SK-N-DZ (cell line): ENCODE results near the gene DCP1A.
"Not testable (repeated sequence)": the region's sequence is repeated elsewhere in the genome, so short reads cannot be mapped to it uniquely, and the experiment has no call there.

Source experiments
- DNase-seq: peaks from one replicate; pipeline ENCODE4 v3.0.0-alpha.2; 2015; ENCODE audit warnings: low spot score

Gene DCP1A

DNA sequence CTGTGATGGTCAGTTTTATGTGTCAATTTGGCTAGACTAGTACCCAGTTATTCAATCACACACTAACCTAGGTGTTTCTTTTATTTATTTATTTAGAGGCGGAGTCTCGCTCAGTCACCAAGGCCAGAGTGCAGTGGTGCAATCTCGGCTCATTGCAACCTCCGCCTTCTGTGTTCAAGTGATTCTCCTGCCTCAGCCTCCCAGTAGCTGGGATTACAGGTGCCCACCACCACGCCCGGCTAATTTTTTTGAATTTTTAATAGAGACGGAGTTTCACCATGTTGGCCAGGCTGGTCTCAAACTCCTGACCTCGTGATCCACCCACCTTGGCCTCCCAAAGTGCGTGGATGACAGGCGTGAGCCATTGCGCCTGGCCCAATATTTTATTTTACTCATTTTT is 78.2 kb downstream of the DCP1A start:
- not testable (repeated sequence) for DNase-seq

DNA sequence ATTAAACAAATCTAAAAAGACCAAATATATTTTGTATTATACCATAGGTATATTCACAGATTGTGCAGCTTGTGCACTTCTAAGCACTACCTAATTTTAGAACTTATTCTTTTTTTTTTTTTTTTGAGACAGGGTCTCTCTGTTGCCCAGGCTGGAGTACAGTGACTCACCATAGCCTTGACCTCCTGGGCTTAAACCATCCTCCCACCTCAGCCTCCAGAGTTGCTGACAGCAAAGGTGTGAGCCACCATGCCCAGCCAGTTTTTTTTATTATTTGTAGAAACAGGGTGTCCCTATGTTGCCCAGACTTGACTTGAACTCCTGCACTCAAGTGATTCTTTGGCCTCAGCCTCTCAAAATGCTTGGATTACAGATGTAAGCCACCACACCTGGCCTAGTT is 79.6 kb downstream of the DCP1A start:
- no peak for DNase-seq

DNA sequence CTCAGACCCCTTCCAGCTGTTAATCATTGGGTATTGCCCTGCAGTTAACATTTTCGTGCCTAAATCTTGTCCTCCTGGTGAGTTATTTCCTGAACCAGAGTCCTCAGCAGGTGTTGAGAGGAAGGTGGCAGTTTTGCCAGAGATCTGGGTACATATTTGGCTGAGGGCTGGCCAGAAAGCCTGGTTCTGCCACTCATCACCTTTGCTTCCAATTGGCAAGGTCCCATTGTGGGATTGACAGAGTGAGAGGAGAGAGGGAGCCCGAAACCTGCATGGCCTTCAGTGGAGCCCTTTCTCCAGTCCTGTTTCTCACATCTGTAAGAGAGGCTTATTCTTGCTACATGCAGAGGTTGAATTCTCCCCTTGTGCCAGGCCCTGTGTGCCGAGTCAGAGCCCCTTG is 82.6 kb downstream of the DCP1A start:
- no peak for DNase-seq

DNA sequence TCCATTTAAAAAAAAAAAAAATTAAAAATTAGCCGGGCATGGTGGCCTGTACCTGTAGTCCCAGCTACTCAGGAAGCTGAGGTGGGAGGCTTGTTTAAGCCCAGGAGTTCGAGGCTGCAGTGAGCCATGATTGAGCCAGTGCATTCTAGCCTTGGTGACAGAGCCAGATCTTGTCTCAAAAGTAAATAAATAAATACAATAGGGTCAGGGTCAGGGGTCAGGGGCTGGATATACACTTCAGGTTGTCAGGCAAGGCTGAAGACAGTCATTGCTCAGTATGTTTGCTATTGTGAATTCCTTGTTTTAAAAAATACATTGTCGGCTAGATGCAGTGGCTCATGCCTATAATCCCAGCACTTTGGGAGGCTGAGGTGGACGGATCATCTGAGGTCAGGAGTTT is 83.4 kb downstream of the DCP1A start:
- DNase-seq, result no peak

DNA sequence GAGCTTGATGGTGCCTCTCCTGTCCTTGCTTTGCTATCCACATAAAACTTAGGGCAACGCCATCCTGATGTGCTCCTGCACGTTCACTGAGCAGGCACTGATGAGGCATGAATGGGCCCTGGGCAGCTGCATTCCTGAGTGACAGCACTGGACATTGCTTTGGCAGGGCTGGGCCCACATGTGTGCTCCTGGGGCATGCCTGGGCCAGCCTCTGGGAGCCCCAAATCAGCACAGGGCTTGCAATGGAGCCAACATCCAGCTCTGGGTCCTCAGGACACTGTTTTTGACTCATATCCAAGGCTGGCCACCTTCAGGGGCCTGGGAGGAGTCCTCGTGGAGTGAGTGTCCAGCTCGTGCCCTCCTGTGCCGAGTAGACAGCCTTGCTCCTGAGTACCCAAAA is 85.6 kb downstream of the DCP1A start:
- DNase-seq, result no peak

DNA sequence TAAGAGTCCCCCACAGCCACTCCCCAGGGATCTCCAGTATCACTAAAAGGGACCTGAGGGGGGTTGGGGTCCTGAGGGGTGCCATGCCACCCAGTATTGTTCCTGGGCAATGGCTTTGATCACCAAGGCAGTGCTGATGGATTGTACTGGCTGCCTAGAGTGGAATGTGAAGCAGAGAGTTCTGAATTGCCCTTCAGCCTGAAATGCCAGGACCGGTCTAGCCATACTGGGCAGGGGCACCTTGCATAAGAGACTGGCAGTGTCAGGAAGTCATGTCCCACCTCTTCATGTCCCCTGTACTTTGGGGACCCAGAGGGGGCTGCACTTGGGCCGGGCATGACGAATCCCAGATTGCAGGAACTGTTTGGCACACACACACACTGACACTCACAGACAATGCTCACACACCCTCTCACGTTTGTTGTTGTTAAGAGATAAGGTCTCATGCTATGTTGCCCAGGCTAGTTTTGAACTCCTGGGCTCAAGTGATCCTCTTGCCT is 87.0 kb downstream of the DCP1A start:
- no peak for DNase-seq

DNA sequence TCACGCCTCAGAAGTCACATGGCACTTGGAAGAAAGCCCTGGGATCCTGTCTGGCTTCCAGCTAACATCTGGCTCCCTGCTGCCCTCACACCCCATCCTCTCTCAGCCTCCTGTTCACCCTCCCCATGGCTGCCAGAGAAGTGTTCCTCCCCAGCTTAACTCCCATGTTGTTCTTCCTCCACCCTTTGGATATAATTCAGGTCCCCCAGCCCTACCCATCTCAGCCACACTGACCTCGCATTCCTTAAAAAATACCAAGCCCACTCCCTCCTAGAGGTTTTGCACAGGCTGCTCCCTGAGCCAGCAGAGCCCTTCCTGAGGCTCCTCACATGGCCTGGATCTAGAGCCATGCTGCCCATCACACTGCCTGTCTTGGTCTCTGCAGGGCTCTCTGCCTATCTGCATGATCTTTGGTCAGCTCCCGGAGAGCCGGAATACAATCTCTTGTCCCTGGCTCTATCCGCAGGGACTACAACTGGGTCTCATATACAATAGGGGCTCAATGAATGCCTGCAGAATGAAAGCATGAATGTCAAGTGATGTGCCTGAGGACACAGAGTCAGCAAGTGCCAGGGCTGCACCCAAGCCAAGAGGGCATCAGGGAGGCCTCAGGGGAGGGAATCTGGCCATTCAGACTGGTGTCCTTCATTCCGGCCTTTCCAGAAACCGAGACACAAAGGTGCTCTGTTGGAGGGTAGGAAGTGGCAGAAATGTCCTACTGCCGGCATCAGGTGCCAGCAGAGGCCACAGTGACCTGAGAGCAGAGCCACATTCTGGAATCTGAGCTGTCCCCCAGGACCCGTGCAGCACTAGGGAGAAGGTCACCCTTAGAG is 87.7 kb downstream of the DCP1A start:
- peak; percentile 64 for DNase-seq

DNA sequence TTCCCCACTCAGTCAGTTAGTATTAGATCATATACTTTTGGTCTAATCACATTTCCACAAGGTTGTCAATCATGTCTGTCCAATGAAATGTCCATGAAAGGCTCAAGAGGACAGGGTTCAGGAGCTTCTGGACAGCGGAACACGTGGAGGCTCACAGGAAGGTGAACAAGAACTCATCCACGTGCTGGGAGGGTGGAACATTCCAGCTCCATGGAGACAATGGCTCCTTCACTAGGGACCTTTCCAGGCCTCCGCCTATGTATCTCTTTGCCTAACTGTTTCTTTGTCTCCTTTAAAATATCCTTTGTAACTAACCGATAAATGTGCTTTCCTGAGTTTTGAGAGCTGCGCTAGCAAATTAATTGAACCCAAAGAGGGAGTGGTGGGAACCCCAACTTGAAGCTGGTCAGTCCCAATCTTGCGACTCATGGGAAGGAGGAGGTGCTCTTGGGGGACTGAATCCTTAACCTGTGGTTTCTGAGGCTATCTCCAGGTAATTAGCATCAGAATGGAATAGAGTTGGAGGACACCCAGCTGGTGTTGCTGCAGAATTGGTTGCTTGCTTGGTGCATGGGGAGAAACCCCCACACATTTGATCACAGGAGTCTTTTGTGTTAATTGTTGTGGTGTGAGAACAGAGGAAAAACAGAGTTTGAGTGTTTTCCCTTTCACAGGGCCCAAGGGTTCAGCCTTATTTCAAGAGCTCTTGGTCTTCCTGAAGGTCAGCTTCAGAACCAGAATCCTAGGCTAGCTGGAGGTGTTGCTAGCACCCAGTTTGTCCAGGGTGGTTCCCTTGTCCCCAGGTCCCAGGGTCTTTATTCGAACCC is 88.5 kb downstream of the DCP1A start:
- DNase-seq, result no peak

DNA sequence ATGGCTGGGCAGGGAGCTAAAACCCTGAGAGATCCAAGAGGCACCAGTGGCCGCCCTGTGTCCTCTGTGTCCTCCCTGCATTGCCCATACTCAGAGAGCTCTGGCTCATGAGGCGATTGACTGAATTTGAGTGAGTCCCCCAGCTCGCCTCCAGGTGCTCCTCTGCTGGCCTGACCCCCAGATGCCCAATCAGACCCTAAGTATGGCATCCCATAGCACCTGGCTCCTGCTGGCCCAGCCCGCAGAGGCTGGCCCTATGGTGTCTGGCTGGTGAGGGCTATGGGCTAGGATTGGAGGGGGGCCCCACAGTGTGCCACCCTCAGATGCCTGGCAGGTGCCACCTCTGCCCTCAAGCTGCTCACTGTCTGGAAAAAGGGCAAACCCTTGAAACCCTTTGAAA is 89.9 kb downstream of the DCP1A start:
- no peak for DNase-seq

DNA sequence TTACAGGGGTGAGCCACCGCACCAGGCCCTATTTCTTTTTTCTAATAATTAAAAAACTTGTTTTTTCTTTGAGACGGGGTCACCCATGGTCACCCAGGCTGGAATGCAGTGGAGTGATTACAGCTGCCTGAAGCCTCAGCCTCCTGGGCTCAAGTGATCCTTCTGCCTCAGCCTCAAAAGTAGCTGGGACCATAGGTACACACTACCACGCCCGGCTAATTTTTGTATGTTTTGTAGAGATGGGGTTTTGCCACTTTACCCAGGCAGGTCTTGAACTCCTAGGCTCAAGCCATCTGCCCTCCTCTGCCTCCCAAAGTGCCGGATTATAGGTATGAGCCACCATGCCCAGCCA is 90.7 kb downstream of the DCP1A start:
- no peak for DNase-seq

DNA sequence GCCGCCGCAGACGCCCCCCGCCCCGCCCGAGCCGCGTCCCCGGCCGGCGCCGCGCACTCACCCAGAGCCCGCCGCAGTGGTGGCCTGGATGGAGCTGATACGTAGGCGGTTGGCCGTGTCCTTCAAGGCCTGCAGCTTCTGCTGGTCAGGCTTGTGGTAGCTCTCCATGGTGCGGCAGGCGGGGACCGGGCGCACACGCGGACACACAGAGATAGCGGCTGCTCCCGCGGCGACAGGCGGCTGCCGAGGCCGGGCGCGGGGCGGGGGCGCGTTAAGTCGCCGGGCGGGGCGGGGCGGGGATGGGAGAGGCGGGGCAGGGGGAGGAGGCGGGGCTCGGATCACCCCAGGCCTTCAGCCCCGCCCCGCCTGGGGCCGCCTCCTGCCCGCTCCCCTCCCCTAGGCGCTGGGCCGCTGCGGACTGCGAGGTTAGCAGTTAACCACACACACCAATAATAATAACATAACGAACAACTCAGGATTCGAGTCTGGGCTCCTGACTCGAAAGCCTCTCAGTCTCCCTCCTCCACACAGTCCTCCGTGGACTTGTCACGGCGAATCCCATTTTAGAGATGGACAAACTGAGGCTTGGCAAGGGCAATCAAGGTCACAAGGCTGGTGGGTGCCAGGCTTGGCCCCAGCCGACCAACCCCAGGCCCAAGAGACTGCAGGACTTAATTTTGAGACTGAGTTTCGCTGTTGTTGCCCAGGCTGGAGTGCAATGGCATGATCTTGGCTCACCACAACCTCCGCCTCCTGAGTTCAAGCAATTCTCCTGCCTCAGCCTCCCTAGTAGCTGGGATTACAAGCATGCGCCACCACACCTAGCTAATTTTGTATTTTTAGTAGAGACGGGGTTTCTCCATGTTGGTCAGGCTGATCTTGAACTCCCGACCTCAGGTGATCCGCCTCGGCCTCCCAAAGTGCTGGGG is 91.3 kb downstream of the DCP1A start, which contains the start of gene TKT:
Gene TKT (minus strand): TSS at position 248 of the 929 bp plus-strand sequence. CDS start 80 bp downstream, at position 168.
- DNase-seq, result peak; percentile 74

DNA sequence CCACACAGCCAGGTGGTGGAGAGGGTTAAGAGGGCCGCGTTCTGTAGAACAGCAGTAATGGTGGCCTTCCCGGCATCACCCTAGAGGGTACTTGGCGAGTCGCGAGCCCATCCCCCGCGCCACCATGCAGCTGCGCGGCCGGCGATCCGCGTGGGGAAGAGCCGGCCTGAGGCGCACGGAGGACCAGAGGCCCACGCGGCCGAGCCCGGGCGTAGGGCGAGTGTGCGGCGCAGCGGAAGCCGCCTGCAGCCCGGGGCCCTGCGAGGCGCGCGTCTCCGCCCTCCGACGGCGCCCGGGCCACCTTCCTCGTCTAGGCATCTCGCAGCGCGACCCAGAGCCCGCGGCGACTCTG is 91.9 kb downstream of the DCP1A start:
- DNase-seq, result no peak

DNA sequence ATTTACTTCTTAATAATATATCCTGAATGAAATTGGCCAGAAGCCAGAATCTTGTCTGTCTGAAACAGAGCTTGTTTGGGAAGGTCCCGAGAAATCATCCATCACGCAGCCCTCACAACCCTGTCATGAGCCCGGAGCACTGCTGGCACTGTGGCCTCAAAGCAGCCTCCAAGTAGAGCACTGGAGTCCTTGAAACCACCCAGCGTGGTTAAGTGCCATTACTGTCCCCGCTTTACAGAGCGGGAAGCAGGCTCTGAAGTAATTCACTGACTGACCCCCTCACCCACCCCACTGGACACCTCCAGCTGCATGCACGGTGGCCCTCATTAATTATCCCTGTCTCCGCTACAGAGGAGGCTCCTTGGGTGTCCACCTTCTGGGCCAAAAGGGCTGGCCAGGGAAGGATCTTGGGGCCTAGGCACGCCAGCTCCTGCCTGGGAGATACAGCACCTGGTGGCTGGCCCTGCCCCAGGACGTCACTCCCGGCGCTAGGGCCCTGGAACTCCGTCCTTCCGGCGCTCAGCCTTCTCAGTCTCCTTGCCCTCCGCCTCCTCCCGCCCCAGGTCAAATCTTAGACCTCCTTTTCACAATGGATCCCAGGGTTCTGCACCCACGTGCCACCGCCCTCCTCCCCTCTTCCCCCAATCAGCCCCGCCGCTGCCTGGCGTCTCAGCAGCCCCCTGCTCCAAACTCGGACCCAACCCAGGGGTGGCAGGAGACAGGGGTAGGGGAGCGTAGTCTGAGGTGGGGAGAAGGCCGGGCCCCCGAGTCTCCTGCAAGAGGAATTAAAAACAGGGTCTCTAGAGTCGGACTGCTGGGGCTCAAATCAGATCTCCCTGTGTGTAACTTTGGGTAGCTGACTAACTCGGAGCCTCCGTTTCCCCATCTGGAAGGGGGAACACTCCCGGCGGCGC is 92.6 kb downstream of the DCP1A start:
- peak; percentile 55 for DNase-seq

DNA sequence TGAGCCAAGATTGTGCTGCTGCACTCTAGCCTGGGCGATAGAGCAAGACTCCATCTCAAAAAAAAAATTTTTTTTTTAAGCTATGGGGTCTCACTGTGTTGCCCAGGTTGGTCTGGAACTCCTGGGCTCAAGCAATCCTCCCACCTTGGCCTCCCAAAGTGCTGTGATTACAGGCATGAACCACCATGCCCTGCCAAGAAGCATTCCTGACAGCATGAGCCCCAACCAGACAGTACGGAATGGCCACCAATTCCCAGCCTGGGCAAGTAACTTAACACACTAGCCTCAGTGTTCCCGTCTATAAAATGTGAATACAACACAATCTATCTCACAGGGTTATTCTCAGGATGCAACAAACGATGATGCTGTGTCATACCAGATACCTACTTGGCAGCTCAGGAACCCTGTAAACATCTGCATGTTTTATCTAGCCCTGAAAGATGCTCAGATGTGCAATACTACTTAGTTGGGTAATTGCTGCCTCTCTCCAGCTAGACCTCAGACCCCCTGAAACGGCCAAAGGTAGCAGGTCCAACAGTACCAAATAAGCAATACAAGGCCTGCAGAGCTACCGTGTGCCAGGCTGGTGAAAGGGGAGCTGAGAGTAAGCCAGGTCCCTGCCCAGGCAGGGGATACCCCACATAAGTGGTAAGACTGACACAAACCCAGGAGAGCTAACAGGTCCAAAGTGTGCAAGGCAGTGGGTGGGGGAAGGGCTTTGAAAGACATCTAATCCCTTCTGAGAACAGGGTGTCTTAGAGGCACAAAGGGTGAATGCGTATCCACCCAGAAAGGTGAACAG is 93.4 kb downstream of the DCP1A start:
- DNase-seq, result no peak

DNA sequence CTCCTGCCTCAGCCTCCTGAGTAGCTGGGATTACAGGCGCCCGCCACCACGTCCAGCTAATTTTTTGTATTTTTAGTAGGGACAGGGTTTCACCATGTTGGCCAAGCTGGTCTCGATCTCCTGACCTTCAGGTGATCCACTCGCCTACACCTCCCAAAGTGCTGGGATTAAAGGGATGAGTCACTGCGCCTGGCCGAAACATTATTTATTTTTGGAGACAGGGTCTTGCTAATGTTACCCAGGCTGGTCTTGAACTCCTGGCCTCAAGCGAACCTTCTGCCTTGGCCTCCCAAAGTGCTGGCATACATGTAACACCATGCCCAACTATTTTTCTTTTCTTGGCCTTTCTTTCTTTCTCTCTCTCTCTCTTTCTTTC is 94.4 kb downstream of the DCP1A start:
- DNase-seq, result not testable (repeated sequence)

DNA sequence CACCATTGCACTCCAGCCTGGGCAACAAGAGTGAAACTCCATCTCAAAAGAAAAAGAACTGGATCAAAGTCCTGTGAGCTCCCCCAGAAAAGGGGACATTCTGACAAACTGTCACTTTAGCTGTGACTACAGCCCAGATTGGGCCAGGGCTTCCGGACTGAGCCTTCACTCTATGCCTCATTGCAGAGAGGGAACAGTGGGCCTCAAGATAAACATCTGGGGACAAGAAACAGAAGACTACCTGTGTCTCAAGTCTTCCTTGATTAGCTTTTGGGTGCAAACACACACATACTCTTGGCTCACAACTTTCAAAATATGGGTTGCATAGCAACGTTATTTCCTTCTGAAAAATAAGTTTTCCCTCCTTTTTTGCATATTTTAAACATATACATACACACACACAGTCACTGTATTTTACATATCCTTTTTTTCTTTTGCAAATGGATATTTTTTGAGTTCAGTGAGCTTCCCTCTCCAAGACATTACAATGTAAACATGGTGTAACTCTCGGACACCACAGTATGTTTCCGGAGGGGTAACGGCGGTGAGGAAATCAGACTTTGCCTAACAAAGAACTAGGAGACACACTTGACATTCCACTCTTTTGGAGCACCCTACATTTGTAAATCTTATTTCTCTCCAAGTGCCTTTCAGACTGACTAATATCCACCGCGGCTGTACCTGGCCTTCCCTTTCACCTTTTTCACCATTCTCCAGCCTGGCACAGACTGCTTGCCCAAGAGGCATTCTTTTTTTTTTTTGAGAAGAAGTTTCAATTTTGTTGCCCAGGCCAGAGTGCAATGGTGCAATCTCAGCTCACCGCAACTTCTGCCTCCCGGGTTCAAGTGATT is 95.0 kb downstream of the DCP1A start:
- no peak for DNase-seq

DNA sequence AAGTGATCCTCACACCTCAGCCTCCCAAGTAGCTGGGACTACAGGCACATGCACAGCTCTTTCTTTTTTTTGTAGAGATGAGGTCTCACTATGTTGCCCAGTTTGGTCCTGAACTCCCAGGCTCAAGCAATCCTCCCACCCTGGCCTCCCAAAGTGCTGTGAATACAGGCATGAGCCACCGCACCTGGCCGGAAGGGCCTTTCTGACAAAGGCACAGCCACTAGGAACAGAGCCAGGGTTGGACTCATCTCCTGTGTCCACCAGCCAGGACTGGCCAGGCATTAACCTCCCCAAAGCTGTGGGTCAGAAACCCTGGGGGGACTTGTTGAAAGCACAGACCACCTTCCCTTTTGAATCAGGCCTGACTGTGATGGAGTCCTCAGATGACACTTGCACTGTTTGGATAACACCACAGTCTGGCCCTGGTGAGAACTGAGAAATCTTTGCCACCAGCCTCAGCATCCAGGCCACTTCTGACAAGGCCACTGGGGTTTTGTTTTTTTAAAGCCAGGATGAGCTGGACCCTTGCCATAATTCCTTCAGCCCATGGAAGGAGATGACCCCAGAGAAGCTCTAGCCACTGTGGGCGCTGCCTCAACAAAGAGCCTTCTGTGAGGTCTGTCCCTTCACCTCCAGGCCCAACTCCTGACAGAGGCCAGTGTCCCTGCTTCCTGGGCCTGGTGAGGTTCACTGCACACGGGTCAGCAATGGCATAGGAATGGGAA is 96.3 kb downstream of the DCP1A start:
- DNase-seq, result no peak

DNA sequence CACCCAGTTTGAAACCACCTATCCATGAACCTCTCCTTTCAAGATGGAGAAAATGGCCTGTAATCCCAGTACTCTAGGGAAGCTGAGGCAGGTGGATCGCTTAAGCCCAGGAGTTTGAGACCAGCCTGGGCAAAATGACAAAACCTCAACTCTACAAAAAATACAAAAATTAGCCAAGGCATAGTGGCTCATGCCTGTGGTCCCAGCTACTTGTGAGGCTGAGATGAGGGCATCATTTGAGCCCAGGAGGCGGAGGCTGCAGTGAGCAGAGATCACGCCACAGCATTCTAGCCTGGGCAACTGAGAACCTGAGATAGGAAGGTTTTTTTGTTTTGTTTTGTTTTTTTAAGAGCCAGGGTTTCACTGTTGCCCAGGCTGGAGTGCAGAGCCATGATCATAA is 96.9 kb downstream of the DCP1A start:
- no peak for DNase-seq
